Cardiac muscle cell (in vitro differentiated cells and primary cell): ENCODE data around the gene STX17. TPM values are rescaled to one million over a fixed set of nuclear protein-coding genes. Genes with fewer than 3 reads are reported as not detected.

Source experiments
- DNase-seq, 2 donors: peaks; one replicate each; pipeline versions ENCODE4 v3.0.0 to v3.0.0-alpha.2; 2010 to 2017; ENCODE audit warnings: low read depth in 1 of 2, low spot score in 1 of 2
- H3K27ac ChIP-seq: fragments of 200-600 bp; sonication (generic); 2 replicates; pipeline ENCODE4 v1.5.1; 2016
- H3K27me3 ChIP-seq: fragments of 200-600 bp; sonication (generic); 2 replicates; pipeline ENCODE4 v1.6.0; 2016; ENCODE audit warnings: control low read depth
- H3K36me3 ChIP-seq: fragments of 200-600 bp; sonication (generic); 2 replicates; pipeline ENCODE4 v1.5.1; 2016; ENCODE audit warnings: control low read depth
- H3K4me1 ChIP-seq: fragments of 200-600 bp; sonication (generic); 2 replicates; pipeline ENCODE4 v1.8.1; 2017; ENCODE audit warnings: low read depth, mild to moderate bottlenecking, mixed run types
- H3K4me3 ChIP-seq: fragments of 200-600 bp; sonication (generic); 2 replicates; pipeline ENCODE4 v1.5.1; 2016; ENCODE audit warnings: mild to moderate bottlenecking
- H3K9me3 ChIP-seq: fragments of 200-600 bp; sonication (generic); 2 replicates; pipeline ENCODE4 v1.5.1; 2017; ENCODE audit warnings: low read depth, mild to moderate bottlenecking, control low read depth
- CTCF ChIP-seq: IDR thresholded peaks from 2 replicates; pipeline ENCODE4 v1.5.1; 2012; ENCODE audit warnings: low read depth, mild to moderate bottlenecking, low read length
- polyA plus RNA-seq: library from polyadenylated mRNA; unstranded; fragments of >200 nt; fragmentation: Nextera tagmentation; extraction: Ambion mirVana; gene quantifications from 2 replicates; pipeline ENCODE4 v1.2.1, GENCODE V29; 2016
- total RNA-seq: library from RNA; depleted of rRNA; stranded (reverse); fragments of >200 nt; gene quantifications from 2 replicates; pipeline ENCODE4 v1.2.3, GENCODE V29; 2016

The STX17 gene
- total and polyA plus RNA-seq, 2 experiments from 2014 or later, result 20.4 to 34.8 TPM

- no peak for TF ChIP-seq CTCF
- Histone ChIP-seq H3K27ac (no peak overlapping the region), H3K4me1 (peaks cover 13% of the 10 kb centered on the region), H3K27me3 (no peaks in the 10 kb centered on the region), H3K9me3 (no peaks in the 10 kb centered on the region), H3K4me3 (no peak overlapping the region), H3K36me3 (peaks cover 7% of the 10 kb centered on the region)
- no peak for DNase-seq
These were observed 5.1 kb downstream of the STX17 start for GRCh38 chr9:99911600-99911999.

GRCh38 chr9:99916650-99917049 is 10.2 kb downstream of the STX17 start:
- H3K27me3 ChIP-seq, result no peaks in the 10 kb centered on the region
- TF ChIP-seq CTCF, result no peak
- DNase-seq, result no peak
- no peaks in the 10 kb centered on the region for H3K9me3 ChIP-seq
- H3K36me3 ChIP-seq, result peaks cover 19% of the 10 kb centered on the region
- no peak overlapping the region for H3K27ac ChIP-seq
- H3K4me1 ChIP-seq, result no peaks in the 10 kb centered on the region
- no peak overlapping the region for H3K4me3 ChIP-seq

- H3K9me3 ChIP-seq, result no peaks in the 10 kb centered on the region
- TF ChIP-seq CTCF, result no peak
- H3K4me3 ChIP-seq, result no peak overlapping the region
- DNase-seq, result no peak
- H3K4me1 ChIP-seq, result no peaks in the 10 kb centered on the region
- H3K27ac ChIP-seq, result no peak overlapping the region
- H3K36me3 ChIP-seq, result peaks cover 26% of the 10 kb centered on the region
- H3K27me3 ChIP-seq, result no peaks in the 10 kb centered on the region
These were observed 11.7 kb downstream of the STX17 start for GRCh38 chr9:99918134-99918533.

GRCh38 chr9:99919930-99920329 is 13.5 kb downstream of the STX17 start:
- Histone ChIP-seq H3K4me1 (no peaks in the 10 kb centered on the region), H3K27me3 (no peaks in the 10 kb centered on the region), H3K9me3 (no peaks in the 10 kb centered on the region), H3K27ac (no peak overlapping the region), H3K36me3 (peaks cover 26% of the 10 kb centered on the region), H3K4me3 (no peak overlapping the region)
- no peak for TF ChIP-seq CTCF
- no peak for DNase-seq

- Histone ChIP-seq H3K4me3 (no peak overlapping the region), H3K27me3 (no peaks in the 10 kb centered on the region), H3K27ac (peak overlapping the region; percentile 43), H3K9me3 (no peaks in the 10 kb centered on the region), H3K36me3 (peaks cover 18% of the 10 kb centered on the region), H3K4me1 (no peaks in the 10 kb centered on the region)
- TF ChIP-seq CTCF, result no peak
- DNase-seq, result no peak
These were observed 15.6 kb downstream of the STX17 start for GRCh38 chr9:99921875-99922710.

- Histone ChIP-seq H3K27ac (peak overlapping the region; percentile 43), H3K4me1 (no peaks in the 10 kb centered on the region), H3K27me3 (no peaks in the 10 kb centered on the region), H3K9me3 (no peaks in the 10 kb centered on the region), H3K36me3 (peaks cover 12% of the 10 kb centered on the region), H3K4me3 (no peak overlapping the region)
- no peak for TF ChIP-seq CTCF
- no peak for DNase-seq
These were observed 16.2 kb downstream of the STX17 start for GRCh38 chr9:99922711-99923030.
